GM21529 (cell line): ENCODE results near the gene SYT3.
"Not testable (repeated sequence)": the region's sequence is repeated elsewhere in the genome, so short reads cannot be mapped to it uniquely, and the experiment has no call there.

ENCODE experiments used
- ATAC-seq: cut with Tn5 transposase; IDR thresholded peaks from one replicate; pipeline ENCODE4 v1.9.1; 2021; ENCODE audit not compliant: unreplicated experiment

Gene SYT3

GRCh38 chr19:50604264-50605073 lies 35.2 kb downstream of the SYT3 start:
- not testable (repeated sequence) for ATAC-seq

- no peak for ATAC-seq
Measured at GRCh38 chr19:50602935-50603334, 36.7 kb downstream of the SYT3 start.

GRCh38 chr19:50602496-50602895 lies 37.2 kb downstream of the SYT3 start:
- ATAC-seq = no peak

GRCh38 chr19:50602089-50602422 lies 37.6 kb downstream of the SYT3 start:
- no peak for ATAC-seq

- ATAC-seq = no peak
Measured at GRCh38 chr19:50601407-50602088, 38.1 kb downstream of the SYT3 start.

- ATAC-seq = no peak
Measured at GRCh38 chr19:50599427-50599826, 40.3 kb downstream of the SYT3 start.

GRCh38 chr19:50590191-50590590 lies 49.5 kb downstream of the SYT3 start:
- ATAC-seq = no peak

GRCh38 chr19:50581795-50582660 lies 57.7 kb downstream of the SYT3 start:
- ATAC-seq = not testable (repeated sequence)

GRCh38 chr19:50580970-50581634 lies 58.6 kb downstream of the SYT3 start:
- ATAC-seq = no peak

- ATAC-seq = no peak
Measured at GRCh38 chr19:50580240-50580639, 59.4 kb downstream of the SYT3 start.

GRCh38 chr19:50576769-50577168 lies 62.9 kb downstream of the SYT3 start:
- not testable (repeated sequence) for ATAC-seq

- no peak for ATAC-seq
Measured at GRCh38 chr19:50573741-50574461, 65.8 kb downstream of the SYT3 start.
